Stimulated activated CD4-positive, alpha-beta T cell treated with anti-CD3 and anti-CD28 coated beads, Interleukin-12 subunit alpha, Interleukin-12 subunit beta, amount 100 ng/mL, for 48 hours (primary cell): Measurements from ENCODE around the gene CGB1.

Experiments
- DNase-seq, 3 donors: peaks; one replicate each; pipeline ENCODE4 v3.0.0-alpha.2; 2020; ENCODE audit warnings: low read depth in 2 of 3, low spot score in 1 of 3

The CGB1 gene

DNA sequence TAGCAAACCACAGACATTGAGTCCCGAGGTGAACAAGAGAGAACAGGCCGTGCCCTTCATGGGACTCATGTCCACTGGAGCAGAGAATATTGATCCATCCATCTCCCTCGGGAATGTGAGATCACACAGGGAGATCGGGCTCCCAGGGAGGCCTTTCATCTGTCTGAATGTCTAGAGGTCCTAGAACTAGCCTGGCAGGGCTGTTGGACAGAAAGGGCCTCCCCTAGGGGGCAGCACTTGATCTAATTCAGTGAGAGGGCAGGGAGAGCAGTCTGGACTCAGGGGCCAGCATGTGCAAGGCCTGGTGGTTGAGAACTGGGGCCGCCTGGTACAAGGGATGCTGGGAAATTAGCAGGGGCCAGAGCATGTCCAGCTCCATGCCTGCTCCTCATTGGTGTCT, 38.7 kb downstream of the CGB1 start:
- DNase-seq, result peak in 2 of 3 donors; percentile 54 to 60

- no peak for DNase-seq
These were observed 42.7 kb downstream of the CGB1 start for GRCh38 chr19:48994035-48994386.

GRCh38 chr19:48993175-48994034, 43.3 kb downstream of the CGB1 start, which contains the start of the genes GYS1 and RUVBL2:
TSS of gene GYS1 (minus strand) at chr19:48993309. CDS start at chr19:48993112, 197 bp downstream.
TSS of gene RUVBL2 (plus strand) at chr19:48993887. CDS start at chr19:48993912, 25 bp downstream.
- peak; percentile 97 to 99 (median 99) for DNase-seq

DNA sequence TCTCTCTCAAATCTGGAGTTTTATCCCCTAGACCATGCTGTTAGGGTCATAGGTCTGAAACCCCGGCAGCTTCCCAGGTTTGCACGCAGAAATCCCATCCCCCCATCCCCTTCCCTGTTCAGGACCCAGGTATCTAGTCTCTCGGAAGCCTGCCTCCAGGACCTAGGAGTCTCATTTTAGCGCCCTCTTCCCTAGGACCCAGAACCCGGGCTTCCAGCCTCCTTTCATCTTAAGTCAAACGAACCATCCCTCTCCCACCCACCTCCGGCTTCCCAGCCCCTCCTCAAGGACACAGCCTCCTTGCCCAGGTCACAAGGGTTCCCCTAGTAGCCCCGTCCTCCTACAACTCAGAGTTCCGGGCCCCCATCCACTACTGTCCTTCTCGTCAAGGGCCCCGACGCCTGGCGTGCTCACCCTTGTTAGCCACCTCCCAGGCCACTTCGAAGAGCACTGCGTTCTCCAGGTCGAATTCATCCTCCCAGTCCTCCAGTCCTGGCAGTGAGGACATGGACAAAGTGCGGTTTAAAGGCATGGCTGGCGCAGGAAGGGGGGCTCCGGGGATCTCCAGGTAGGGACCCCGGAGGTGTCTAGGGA, 44.0 kb downstream of the CGB1 start:
- no peak for DNase-seq

DNA sequence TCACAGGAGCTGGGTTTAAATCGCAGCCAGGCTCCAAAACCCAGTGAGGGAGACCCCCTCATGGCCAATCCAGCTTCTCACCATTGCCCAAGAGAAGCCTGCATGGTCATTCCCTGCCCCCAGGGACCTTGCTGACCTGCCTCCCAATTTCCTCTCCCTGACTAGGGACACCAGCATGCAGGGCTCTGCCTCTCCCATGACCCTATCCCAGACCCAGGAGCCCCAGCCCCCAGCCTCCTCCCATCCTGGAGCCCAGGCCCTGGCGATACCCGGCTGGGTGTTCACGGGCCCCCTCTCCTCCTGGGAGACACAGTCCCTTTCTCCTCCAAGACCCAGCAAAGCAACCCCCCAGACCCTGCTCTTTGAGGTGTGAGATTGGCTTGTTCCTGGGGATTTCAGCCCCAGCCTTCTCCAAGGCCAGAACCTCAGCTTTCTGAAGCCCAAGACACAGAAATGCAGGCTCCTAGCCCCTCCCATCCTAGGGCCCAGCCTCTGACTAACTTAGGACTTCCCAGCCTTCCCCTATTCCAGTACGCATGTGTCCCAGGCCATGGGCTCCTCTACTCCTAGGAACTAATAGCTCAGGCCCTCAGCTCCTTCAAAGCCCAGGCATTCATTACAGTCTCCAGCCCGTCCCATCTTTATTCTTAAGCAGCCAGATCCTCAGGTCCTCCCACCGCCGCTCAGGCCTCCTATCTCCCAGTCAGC, 44.7 kb downstream of the CGB1 start:
- DNase-seq, result no peak

DNA sequence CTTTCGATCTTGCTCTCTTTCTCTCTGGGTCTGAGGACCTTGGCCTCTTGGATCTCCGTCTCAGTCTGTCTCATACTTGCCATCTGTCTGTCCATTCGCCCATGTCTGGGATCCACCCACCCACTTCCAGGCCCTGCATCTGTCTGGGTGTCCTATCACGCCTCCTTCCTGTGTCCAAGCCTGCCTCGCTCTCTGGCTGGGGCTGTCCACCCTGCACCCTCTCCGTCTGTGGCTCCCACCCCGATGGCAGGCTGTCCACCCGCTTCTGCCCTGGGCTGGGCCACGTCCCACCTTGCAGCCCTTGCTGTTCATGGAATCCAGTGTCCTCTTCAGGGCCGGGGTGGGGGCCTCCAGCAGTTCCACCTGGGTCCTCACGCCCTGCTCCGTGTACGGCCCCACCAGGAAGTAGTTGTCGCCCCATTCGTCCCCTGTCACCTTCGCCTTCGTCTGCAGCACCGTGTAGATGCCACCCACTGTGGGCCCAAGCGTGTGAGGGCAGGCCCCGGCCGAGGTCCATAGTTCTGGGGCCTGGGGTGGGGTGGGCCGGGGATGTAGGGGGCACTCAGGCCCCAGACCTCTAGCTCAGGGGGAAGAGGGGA, 45.6 kb downstream of the CGB1 start:
- DNase-seq, result no peak

- DNase-seq, result no peak
These were observed 46.3 kb downstream of the CGB1 start for GRCh38 chr19:48990400-48990799.

DNA sequence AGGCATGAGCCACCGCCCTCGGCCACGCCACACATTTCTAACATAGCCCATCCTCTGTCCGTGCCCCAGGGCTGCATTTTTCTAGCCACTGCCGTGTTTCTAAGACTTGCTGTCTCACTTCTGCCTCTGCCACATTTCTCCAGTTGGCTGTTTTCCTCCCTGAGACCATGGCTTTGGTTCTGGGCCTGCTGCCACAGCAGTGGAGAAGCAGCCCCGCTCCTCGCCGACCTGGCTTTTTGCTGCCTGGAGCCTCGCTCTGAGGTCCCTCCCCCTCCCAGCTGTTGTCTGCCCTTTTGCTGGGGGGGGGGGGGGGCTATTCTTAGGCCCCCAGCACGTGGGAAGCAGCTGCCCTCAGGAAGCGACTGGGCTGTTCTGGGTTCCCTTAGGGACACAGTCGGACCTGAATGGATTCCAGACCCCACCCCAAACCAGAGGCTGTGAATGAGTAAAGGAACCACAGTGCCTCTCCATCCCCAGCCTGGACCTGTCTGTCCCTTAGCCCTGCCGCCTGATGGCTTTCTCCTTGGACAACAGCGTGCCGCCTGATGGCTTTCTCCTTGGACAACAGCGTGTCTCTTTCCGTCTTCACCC, 46.9 kb downstream of the CGB1 start:
- no peak for DNase-seq

DNA sequence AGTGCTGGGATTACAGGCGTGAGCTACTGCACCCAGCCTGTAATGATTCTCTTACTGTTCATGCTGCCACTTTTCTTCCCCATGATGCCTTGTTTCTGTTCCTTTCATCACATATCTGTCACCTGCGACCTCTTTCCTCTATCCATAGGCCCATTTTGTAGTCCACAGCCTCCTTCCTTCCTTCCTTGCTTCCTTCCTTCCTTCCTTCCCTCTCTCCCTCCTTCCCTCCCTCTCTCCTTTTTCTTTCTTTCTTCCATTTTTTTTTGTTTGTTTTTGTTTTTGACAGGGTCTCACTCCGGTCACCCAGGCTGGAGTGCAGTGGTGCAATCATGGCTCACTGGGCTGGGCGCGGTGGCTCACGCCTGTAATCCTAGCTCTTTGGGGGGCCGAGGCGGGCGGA, 47.8 kb downstream of the CGB1 start:
- no peak for DNase-seq

- DNase-seq, result no peak
These were observed 48.4 kb downstream of the CGB1 start for GRCh38 chr19:48988286-48988685.

- DNase-seq, result no peak
These were observed 49.4 kb downstream of the CGB1 start for GRCh38 chr19:48987323-48987722.

DNA sequence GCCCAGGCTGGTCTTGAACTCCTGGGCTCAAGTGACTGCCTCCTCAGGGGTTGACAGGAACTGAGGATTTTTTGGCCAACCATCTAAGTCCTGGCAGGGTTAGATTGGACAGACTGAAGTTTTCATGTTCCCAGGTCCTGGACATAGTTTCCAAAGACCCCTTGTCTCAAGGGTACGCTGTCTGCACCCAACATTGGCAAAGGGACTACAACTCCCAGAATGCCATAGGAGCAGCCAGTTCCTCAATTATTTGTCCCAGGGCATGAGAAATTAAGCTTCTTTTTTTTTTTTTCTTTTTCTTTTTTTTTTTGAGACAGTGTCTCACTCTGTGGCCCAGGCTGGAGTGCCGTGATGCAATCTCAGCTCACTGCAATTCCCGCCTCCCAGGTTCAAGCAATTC, 50.5 kb downstream of the CGB1 start:
- no peak for DNase-seq

DNA sequence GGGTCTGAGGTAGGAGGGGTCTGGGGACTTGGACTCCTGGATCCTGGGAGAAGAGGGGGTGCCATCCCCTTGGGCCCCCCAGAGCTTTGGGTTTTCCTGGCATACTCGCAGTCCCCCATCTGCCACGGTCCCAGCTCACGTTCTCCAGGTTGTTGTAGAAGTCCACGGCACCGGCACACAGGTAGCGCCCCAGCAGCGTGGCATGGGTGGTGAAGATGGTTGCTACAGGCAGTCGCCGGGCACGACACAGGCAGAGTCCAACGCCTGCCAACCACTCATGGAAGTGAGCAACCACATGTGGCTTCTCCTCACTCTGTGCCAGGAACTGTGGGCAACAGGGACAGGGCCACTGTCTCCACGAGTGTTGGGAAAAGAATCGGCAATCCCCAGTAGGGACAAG, 51.0 kb downstream of the CGB1 start:
- no peak for DNase-seq
